HG02973 (cell line): ENCODE data around the gene ZSCAN2.
A peak's percentile ranks its signal among the peaks of the same experiment; 100 is the strongest.
"Not testable (repeated sequence)": the region's sequence is repeated elsewhere in the genome, so short reads cannot be mapped to it uniquely, and the experiment has no call there.

Experiments
- ATAC-seq: cut with Tn5 transposase; IDR thresholded peaks from one replicate; pipeline ENCODE4 v1.9.1; 2021; ENCODE audit warnings: moderate library complexity; ENCODE audit not compliant: unreplicated experiment

Gene ZSCAN2

GRCh38 chr15:84600687-84601554, at the start of gene ZSCAN2:
Gene ZSCAN2 (plus strand): TSS chr15:84601009. CDS start chr15:84603928, 2,919 bp downstream.
- ATAC-seq, result peak; percentile 97

- not testable (repeated sequence) for ATAC-seq
Observed at GRCh38 chr15:84551624-84552023, 49.2 kb upstream of the ZSCAN2 start.

GRCh38 chr15:84552896-84553295, 47.9 kb upstream of the ZSCAN2 start:
- ATAC-seq, result no peak

GRCh38 chr15:84556690-84557089, 44.1 kb upstream of the ZSCAN2 start:
- not testable (repeated sequence) for ATAC-seq

- ATAC-seq, result not testable (repeated sequence)
Observed at GRCh38 chr15:84568021-84568420, 32.8 kb upstream of the ZSCAN2 start.

- no peak for ATAC-seq
Observed at GRCh38 chr15:84570164-84570735, 30.6 kb upstream of the ZSCAN2 start.

GRCh38 chr15:84572231-84572630, 28.6 kb upstream of the ZSCAN2 start:
- no peak for ATAC-seq

GRCh38 chr15:84575493-84575892, 25.3 kb upstream of the ZSCAN2 start:
- no peak for ATAC-seq

GRCh38 chr15:84577891-84578290, 22.9 kb upstream of the ZSCAN2 start:
- ATAC-seq, result not testable (repeated sequence)

- not testable (repeated sequence) for ATAC-seq
Observed at GRCh38 chr15:84579261-84579721, 21.5 kb upstream of the ZSCAN2 start.

GRCh38 chr15:84581676-84582428, 19.0 kb upstream of the ZSCAN2 start:
- ATAC-seq, result not testable (repeated sequence)

- no peak for ATAC-seq
Observed at GRCh38 chr15:84582583-84583157, 18.1 kb upstream of the ZSCAN2 start.

GRCh38 chr15:84583921-84584320, 16.9 kb upstream of the ZSCAN2 start:
- not testable (repeated sequence) for ATAC-seq

- no peak for ATAC-seq
Observed at GRCh38 chr15:84586696-84587095, 14.1 kb upstream of the ZSCAN2 start.

- ATAC-seq, result peak; percentile 98
Observed at GRCh38 chr15:84588053-84588874, 12.5 kb upstream of the ZSCAN2 start.

GRCh38 chr15:84590406-84590805, 10.4 kb upstream of the ZSCAN2 start:
- ATAC-seq, result no peak

GRCh38 chr15:84591815-84592214, 9.0 kb upstream of the ZSCAN2 start:
- ATAC-seq, result no peak

GRCh38 chr15:84594617-84595290, 6.1 kb upstream of the ZSCAN2 start:
- ATAC-seq, result no peak

GRCh38 chr15:84595660-84596059, 5.1 kb upstream of the ZSCAN2 start:
- ATAC-seq, result no peak

- no peak for ATAC-seq
Observed at GRCh38 chr15:84597296-84597695, 3.5 kb upstream of the ZSCAN2 start.
